ENCODE results near the gene MED12L.
"Not testable (repeated sequence)": the region's sequence is repeated elsewhere in the genome, so short reads cannot be mapped to it uniquely, and the experiment has no call there.

The MED12L gene

DNA sequence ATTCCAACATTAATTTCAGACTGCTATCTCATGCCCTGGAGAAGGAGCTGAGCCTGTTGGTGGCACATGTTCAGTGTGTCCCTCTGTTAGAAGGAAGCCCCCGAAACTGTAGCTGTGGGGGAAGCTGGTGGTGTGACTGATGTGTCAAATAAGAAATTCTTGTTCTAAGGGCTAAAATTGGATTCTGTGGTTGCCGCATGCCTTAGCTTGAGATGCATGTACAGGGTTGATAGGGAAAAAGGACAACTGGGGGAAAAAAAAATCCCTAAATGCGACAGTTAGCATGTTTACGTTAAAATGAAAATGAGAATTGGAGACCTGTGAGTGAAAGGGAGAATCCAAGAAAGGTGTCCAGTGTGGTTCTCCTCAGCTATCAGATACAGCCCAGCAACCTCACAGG, 58.6 kb downstream of the MED12L start:
- DNase-seq (ENCODE audit: low spot score): no peak

DNA sequence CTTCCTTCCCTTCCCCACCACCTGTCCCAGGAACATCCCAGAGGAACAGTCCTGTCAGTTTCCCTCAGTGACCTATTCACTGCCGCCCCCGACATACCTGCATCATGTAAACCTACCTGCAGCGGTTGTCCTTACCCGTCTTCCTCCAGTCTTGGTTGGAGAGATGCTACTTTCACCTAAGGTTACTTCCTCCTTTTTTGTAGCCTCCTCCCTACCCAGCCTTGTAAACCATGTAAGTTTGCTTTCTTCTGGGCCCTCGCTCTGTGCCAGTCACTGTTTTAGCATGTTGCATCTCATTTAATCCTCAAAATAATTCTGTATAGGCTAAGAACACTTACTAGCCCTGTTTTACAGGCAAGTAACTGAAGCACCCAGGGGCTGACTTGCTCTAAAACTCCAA, 59.3 kb downstream of the MED12L start:
- DNase-seq (ENCODE audit: low spot score): no peak

DNA sequence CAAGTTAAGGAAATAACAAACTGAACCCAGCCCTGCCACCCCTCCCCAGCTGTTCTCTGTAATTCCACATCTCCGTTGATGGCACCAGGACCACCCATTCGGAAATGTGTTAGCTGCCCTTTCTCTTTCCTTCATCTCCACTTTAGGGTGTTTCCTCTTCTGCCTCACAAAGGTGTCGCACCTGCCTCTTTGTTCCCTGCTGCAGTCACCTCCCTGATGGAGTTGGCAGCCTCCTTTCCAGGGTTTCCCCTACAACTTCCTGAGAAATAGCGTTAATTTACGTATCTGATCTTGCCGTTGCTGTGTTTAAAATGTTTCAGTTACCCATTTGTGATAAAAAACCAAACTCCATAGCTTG, 60.2 kb downstream of the MED12L start:
- DNase-seq (ENCODE audit: low spot score): no peak

DNA sequence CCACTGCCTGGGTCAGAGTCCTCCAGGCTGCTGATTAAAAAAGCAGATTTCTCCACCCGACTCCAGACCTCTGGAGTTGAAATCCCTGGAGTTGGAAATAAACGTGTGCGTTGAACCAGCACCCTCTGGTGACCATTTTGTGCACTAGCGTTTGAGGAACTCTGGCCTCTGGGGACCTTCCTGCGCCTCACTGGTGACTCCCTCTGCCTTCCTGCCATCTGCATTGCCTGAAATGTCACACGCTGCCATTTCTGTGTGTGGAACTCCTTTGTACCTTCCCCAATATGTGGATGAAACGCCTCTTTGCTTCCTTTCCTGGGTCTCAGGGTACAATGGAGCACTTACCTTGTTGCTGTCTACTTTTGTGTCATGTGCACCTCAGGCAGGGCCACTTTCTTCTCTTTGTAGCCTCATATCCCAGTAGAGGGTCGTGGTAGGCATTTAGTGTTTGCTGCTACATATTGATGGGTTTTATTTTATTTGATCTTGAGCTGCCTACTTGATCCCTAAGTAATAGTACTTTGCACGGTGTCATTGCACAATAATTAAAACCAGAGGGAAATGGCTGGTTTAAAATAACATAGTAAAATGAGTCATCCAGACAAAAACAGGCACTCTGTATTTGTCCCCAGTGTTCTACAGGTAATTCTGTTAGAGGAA, 60.7 kb downstream of the MED12L start:
- peak; percentile 84 for DNase-seq (ENCODE audit: low spot score)

DNA sequence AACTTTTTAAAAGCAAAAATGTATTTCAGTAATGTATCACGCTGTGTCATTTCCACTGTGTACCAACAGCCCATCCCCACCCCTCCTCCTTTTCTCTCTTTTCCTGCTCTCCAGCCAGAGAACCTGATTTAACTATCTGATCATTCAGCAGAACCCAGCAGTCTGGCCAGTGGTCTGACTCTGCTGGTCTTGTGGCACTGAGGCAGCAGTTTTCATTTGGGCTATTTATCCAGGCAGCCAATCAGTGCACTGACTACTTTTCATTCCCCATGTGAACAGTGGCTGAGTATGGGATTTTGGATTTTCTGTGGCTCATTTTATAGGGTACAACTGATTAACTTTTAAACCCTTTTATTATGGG, 61.2 kb downstream of the MED12L start:
- no peak for DNase-seq (ENCODE audit: low spot score)

DNA sequence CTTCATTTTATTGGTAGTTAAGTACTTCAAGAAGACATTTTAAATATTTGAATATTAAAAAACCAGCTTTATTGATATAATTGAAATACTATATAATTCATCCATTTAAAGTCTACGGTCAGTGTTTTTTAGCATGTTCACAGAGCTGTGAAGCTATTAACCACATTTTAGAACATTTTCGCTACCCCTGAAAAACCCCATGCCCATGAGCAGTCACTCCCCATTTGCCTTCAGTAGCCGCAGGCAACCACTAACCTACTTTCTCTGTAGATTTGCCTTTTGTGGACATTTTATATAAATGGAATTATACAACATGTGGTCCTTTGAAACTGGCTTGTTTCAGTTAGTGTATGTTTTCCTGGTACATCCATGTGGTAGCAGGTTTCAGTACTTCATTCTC, 61.8 kb downstream of the MED12L start:
- DNase-seq (ENCODE audit: low spot score): no peak

DNA sequence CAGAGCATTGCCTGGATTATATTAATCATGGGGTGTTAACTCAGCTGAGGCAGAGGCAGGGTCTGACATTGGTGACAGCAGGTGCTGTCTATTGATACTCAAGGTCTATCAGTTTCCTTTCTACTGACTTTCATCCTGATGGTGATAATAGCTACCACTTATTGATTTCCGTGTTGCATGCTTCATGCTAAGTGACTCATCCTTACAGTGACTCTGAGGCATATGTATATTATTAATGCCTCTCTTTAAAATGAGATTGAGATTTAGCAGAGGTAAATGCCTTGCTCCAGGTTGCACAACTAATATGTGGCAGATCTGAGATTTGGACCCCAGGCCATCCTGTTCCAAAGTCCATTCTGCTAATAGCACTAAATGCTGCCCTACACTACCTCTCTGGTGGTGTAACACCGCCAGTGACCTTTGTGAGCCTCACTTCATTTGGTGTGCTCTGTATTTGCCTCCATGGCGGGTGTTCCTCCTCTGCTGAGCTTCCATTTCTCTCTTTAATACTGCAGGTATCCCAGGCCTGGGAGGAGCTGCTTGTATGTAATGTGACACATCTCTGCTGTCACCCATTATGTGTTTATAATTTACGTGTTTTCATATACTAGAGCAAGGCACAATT, 67.1 kb downstream of the MED12L start:
- no peak for DNase-seq (ENCODE audit: low spot score)

DNA sequence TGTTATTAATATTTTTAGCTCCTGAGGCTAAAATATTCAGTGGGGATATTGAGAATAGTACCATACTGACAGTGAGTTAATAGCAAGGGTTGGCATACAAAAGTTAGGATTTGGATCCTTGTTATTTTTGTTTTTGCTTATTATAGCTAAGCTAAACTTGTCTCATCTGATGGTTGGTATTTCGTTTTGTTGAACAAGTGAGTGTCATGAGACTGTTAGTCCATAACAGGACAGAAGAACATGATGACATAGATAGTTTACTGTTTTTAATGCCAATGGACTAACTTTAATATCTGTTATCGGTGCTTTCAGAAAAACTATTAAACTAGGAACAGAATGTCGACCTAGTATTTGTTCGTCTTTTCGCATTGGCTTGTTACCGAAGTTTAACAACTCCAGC, 69.1 kb downstream of the MED12L start:
- DNase-seq (ENCODE audit: low spot score): no peak

DNA sequence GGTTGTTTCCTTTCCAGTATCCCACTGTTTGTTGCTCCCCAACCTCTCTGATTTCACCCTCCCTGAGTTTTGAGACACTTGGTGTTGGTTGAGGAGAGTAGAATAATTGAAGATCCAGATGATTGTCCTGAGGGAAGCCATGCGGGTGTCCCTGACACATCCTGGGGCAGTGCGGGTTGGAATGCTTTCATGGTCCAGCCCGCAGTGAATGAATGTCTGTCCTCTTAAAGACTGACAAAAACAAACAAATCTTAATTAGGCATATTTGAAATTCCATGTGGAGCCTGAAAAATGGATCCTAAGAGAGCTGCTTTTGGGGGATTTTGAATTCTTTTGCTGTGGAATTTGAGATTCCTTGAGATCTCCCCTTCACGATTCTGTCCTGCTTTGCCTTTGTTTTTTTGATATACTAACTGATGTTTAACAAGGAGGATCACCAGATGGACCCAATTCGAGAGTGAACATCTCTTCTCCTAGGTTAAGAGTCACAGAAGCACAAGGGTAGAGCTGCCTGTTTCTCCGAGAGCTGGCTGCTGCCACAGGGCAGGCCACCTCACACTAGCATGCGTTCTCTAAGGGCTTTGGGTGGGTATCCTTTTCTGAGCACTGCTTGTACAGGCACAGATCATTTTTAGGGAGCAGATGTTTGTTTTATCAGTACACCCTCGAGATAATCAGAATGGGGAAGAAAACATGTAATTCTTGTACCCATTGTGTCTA, 70.1 kb downstream of the MED12L start:
- DNase-seq (ENCODE audit: low spot score): peak; percentile 50

DNA sequence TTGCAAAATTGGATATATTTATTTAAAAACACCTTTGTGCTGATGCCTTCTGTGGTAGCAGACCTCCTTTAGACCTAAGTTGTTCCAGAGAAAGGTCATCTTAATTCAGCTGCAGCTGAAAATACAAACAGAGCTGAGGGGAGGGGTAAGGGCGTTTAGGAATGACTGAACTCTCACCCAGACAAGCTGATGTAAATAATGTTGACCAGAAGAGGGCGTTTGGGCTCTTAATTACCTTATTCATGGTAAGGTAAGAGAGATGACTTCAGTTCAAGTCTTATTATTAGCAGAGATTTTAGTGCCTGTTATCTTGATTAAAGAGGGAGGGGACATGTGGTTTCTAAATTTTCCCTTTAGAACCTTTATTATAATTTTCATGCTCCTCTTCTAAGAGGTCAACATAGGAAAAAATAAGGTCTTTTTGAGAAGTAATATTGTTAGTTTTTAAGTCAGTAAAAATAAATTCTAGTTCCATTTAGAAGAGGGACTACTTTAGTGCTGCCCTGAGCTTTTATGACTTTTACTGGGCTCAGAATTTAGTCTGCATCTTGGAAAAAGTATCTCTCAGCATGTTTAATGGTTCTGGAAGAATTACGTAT, 71.3 kb downstream of the MED12L start:
- DNase-seq (ENCODE audit: low spot score): peak; percentile 76

DNA sequence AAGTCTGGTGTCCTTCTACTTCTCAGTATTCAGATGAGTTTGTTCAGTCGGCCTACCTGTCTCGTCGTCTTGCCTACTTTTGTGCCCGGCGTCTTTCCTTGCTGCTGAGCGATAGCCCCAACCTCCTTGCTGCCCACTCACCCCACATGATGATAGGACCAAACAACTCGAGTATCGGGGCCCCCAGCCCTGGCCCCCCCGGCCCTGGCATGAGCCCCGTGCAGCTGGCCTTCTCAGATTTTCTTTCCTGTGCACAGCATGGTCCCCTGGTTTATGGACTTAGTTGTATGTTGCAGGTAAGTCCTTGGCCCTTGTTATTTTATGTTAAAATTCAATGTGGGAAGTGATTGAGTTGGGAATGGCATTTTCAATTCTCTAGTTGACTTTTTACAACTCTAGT, 74.3 kb downstream of the MED12L start:
- DNase-seq (ENCODE audit: low spot score): no peak

DNA sequence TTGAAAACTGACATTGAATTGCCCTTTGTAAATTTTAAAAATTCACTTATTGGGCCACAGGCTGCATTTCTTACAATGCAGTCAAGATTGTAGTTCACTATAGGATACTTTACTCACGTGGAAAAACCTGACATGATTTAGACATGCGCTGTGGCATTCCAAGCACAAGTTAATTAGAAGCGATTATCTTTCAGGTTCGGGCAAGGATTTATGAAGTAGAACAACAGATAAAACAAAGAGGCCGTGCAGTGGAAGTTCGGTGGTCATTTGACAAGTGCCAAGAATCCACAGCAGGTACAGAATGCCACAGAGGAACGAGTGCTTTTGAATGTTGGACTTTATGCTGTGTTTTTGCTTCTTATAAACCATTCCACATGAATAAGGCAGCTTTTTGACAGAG, 79.8 kb downstream of the MED12L start:
- DNase-seq (ENCODE audit: low spot score): no peak

DNA sequence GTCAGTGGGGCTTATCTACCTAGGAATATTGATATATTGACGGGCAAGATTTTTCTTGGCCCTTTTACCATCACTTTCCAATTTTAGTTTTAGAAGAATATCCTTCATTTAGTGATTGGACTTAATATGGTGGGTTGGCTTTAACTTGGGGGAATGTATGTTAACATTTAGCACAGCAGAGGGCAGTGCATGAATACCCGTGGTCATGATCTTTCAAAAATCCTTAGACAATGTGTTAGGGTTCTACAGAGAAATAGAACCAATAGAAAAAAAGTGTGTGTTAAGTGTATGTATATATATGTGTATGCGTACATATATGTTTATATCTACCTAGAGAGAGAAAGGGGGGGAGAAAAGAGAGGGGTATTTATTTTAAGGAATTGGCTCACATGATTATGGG, 80.7 kb downstream of the MED12L start:
- no peak for DNase-seq (ENCODE audit: low spot score)

DNA sequence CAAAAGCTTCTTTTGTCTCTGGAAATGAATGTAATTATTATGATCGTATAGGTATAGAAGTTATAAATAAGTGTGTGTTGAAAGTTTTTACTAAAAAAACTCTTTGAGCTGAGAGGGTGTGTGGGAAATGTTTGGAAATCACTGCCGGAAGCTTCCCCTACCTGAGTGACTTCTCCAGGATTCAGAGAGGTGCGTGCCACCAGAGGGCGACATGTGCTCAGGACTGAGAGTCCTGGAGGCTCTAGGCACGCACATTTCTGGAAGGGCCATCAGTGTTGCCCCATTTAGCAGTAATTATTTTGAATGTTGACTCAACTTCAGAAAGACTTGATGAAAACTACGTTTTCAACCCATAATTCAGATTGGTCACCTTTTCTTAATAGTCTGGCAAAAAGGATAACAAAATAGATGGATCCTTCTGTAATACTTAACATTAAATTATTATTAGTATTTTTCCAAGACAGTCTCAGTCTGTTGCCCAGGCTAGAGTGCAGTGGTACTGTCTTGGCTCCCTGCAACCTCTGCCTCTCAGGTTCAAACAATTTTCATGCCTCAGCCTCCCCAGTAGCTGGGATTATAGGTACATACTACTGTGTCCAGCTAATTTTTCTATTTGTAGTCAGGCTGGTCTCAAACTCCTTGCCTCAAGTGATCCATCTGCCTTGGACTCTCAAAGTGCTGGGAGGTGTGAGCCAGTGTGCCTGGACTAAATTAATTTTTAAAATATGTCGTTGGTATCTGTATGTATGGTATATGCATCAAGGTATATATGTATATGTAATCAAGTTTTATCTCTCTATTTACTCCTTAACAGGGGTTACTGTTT, 83.0 kb downstream of the MED12L start:
- peak; percentile 65 for DNase-seq (ENCODE audit: low spot score)

DNA sequence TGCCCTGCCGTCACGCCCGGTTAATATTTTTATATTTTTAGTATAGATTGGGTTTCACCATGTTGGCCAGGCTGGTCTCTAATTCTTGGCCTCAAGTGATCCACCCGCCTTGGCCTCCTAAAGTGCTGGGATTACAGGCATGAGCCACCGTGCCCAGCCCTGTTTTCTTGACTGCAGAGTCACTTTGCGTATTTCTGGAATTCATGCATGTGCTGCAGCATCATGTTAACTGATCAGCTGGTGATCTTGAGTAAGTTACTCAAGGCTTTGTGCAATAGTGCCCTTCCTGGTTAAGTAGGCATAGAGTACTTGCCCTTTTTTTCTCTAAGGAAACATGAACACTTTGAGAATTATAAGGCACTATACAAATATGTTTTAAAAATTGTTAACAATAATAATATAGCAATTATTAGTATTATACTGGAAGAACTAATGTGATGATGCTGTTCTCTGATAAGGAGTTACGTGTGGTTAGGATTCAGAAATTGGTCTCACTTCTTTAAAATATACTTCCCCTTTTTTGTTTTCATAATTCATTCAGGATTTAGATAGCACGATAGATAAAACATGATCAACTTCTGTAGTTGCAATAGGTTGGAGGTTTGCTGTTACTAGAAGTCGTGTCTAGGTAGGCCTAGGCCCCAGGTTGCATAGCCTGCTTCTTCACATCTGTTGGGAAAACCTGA, 83.9 kb downstream of the MED12L start:
- no peak for DNase-seq (ENCODE audit: low spot score)

DNA sequence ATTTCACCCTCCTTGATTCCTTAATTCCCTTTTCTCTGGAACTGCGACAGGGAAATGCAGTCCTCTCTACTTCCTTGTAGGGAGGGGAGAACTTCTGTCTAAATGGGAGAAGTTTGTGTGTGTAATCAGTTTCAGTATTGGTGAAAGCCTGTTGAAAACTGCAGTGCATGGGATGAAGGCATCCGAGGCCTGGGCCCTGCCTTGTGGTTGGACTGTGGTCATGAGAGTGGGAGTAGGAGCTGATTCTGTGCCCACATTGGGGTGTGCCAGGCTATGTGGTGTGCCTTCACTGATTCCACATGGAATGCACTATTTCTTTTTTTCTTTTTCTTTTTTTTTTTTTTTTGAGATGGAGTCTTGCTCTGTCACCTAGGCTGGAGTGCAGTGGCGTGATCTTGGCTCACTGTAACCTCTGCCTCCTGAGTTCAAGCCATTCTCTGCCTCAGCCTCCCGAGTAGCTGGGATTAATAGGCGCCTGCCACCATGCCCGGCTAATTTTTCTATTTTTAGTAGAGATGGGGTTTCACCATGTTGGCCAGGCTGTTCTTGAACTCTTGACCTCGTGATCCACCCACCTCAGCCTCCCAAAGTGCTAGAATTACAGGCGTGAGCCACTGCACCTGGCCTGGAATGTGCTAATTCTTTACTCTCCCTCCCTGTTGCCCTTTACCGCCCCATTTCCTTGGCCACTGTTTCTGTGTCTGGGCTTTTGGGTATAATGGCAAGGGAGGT, 84.7 kb downstream of the MED12L start:
- not testable (repeated sequence) for DNase-seq (ENCODE audit: low spot score)

DNA sequence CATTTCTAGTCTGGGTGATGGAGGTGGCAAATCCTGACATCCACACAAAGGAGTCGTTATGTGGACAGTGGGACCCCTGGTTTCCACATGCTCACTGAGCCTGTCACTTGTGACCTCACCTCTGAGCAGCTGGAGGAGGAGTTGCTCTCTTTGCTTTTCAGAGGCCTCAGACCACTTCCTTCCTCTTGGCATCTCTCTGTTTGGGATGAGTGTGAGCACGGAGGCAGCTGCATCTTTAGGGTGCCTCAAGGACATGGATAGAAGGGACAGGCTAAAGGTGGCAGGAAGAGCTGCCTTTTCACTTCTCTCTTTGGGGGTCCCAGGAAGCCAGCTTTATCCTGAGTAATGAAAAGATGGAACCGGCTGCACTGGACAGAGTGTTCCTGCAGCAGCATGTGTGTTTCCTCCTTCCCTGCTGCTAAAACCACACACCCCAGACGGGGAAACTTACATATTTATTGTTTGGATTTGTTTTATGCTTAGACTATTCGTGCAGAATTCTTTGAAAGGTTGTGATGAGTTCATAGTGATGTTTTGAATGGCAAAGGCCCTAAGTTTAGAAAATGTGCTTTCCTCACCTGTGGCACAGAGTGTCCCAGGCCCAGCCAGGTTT, 85.8 kb downstream of the MED12L start:
- no peak for DNase-seq (ENCODE audit: low spot score)

DNA sequence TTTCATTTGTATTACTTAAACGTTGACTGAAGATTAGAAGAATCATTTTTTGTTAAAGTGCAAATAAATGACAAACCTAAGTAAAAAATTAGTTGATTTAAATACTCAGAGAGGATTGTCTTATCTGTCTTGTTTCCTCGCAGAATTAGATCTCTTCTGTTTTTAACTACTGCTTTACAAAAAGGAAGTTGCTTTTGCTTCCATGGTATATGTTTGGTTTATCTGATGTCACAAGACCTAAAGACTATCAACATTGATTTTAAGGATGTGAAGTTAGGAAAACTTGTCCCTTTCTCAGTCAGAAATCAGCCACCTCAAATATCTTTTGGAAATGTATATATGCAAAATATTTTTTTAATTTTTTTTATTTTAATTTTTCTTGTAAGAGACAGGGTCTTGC, 88.9 kb downstream of the MED12L start:
- no peak for DNase-seq (ENCODE audit: low spot score)

DNA sequence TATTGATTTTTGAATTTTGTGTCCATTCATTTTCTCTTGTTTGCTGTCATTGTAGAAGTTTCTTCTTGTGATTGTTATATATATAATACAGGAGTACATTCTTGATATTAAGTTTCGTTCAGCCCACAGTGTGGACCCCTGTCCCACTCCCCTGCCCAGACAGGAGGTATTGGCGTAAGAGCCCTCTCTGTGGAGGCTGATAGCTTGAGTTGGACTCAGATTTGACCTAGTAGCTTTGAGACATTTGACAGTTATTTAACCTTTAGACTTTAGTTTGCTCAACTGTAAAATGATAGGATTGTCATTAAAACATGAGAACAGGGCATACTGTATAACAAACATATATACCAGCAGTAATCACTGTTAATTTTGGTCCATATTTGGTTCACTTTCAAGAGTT, 90.5 kb downstream of the MED12L start:
- DNase-seq (ENCODE audit: low spot score): no peak

DNA sequence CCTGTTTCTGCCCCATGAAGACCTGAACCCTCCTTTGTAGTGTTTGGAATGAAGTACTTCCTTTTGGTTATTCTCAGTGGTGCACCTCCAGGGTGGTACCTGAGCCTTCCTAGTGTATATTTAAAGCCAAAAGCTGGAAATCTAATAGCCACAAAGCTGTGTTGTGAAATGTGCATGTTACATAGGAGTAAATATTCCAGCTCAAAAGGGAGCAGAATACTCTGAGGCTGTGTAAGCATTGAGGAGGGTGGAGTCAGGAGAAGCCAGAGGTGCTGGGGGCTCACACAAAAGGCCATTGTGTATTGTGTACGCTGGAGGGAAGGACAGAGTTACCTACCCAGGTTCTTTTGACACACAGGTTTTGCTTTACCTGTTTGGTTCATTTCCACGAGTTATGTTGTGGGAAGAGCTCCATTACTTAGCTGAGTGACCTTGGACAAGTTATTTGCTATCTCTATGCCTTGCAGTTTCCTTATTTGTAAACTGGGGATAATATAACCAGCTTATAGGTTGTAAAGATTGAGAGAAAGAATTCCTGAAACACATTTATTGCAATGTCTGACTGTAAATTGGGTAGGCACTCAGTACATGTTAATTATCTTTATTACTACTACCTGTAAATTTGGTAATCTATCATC, 92.9 kb downstream of the MED12L start:
- no peak for DNase-seq (ENCODE audit: low spot score)
